ENCODE data around the gene BCAS3.

The BCAS3 gene

GRCh38 chr17:61276806-61277205, 599.2 kb downstream of the BCAS3 start:
- DNase-seq, result no peak

- DNase-seq, result no peak
These were observed 602.0 kb downstream of the BCAS3 start for GRCh38 chr17:61279476-61280145.

GRCh38 chr17:61280338-61280737, 602.7 kb downstream of the BCAS3 start:
- DNase-seq, result no peak

- no peak for DNase-seq
These were observed 603.2 kb downstream of the BCAS3 start for GRCh38 chr17:61280851-61281250.

- no peak for DNase-seq
These were observed 604.7 kb downstream of the BCAS3 start for GRCh38 chr17:61282377-61282776.

GRCh38 chr17:61283043-61283442, 605.4 kb downstream of the BCAS3 start:
- DNase-seq, result no peak

- no peak for DNase-seq
These were observed 606.5 kb downstream of the BCAS3 start for GRCh38 chr17:61284174-61284573.

- no peak for DNase-seq
These were observed 607.1 kb downstream of the BCAS3 start for GRCh38 chr17:61284746-61285145.

- no peak for DNase-seq
These were observed 608.1 kb downstream of the BCAS3 start for GRCh38 chr17:61285526-61286320.

GRCh38 chr17:61286449-61286848, 608.8 kb downstream of the BCAS3 start:
- DNase-seq, result no peak

GRCh38 chr17:61289408-61290385, 612.0 kb downstream of the BCAS3 start:
- no peak for DNase-seq

- DNase-seq, result no peak
These were observed 614.0 kb downstream of the BCAS3 start for GRCh38 chr17:61291451-61292285.

- no peak for DNase-seq
These were observed 616.6 kb downstream of the BCAS3 start for GRCh38 chr17:61294286-61294685.

- no peak for DNase-seq
These were observed 617.1 kb downstream of the BCAS3 start for GRCh38 chr17:61294777-61295176.

GRCh38 chr17:61296058-61296457, 618.4 kb downstream of the BCAS3 start:
- DNase-seq, result no peak

- no peak for DNase-seq
These were observed 622.2 kb downstream of the BCAS3 start for GRCh38 chr17:61299517-61300513.

- DNase-seq, result no peak
These were observed 625.5 kb downstream of the BCAS3 start for GRCh38 chr17:61302953-61303816.

GRCh38 chr17:61303817-61304096, 626.1 kb downstream of the BCAS3 start:
- no peak for DNase-seq

- no peak for DNase-seq
These were observed 627.4 kb downstream of the BCAS3 start for GRCh38 chr17:61305024-61305423.

GRCh38 chr17:61306003-61306402, 628.4 kb downstream of the BCAS3 start:
- DNase-seq, result no peak
